OCI-LY1 (cell line): ENCODE measurements around the gene PLEKHA4.

ENCODE experiments used
- H2AFZ ChIP-seq: fragments of 200-600 bp; sonication (generic), shearing (Covaris generic); 2 replicates; pipeline ENCODE4 v1.6.0; 2014; ENCODE audit warnings: antibody characterized with exemption, mild to moderate bottlenecking, low read length
- H3F3A ChIP-seq: fragments of 200-600 bp; sonication (generic), shearing (Covaris generic); 2 replicates; pipeline ENCODE4 v1.6.0; 2014; ENCODE audit warnings: mild to moderate bottlenecking, antibody characterized with exemption, low read length, moderate library complexity; ENCODE audit not compliant: insufficient read depth
- H3K27ac ChIP-seq: fragments of 200-600 bp; sonication (generic); 2 replicates; pipeline ENCODE4 v1.5.1; 2014; ENCODE audit warnings: low read length, mixed run types, mild to moderate bottlenecking, low read depth; ENCODE audit not compliant: poor library complexity, severe bottlenecking
- H3K27me3 ChIP-seq: fragments of 200-600 bp; sonication (generic); 2 replicates; pipeline ENCODE4 v1.6.0; 2014; ENCODE audit warnings: antibody characterized with exemption, mild to moderate bottlenecking, low read length, moderate library complexity; ENCODE audit not compliant: insufficient read depth
- H3K36me3 ChIP-seq: fragments of 200-600 bp; sonication (generic); 2 replicates; pipeline ENCODE4 v1.6.1; 2014; ENCODE audit warnings: mild to moderate bottlenecking, antibody characterized with exemption, low read length, moderate library complexity, mixed read lengths; ENCODE audit not compliant: insufficient read depth
- H3K4me1 ChIP-seq: fragments of 200-600 bp; sonication (generic); 2 replicates; pipeline ENCODE4 v1.5.1; 2014; ENCODE audit warnings: mild to moderate bottlenecking, low read length, moderate library complexity; ENCODE audit not compliant: insufficient read depth, severe bottlenecking
- H3K4me2 ChIP-seq: fragments of 200-600 bp; sonication (generic), shearing (Covaris generic); 2 replicates; pipeline ENCODE4 v1.6.1; 2014; ENCODE audit warnings: low read length
- H3K4me3 ChIP-seq: fragments of 200-600 bp; sonication (generic); 2 replicates; pipeline ENCODE4 v1.5.1; 2014; ENCODE audit warnings: low read length, low read depth, mild to moderate bottlenecking, mixed read lengths; ENCODE audit not compliant: poor library complexity, severe bottlenecking
- H3K79me2 ChIP-seq: fragments of 200-600 bp; shearing (Covaris generic); 2 replicates; pipeline ENCODE4 v1.6.1; 2016; ENCODE audit warnings: mixed run types, low read length, mixed read lengths; ENCODE audit not compliant: insufficient read depth
- H3K9ac ChIP-seq: fragments of 200-600 bp; sonication (generic), shearing (Covaris generic); 2 replicates; pipeline ENCODE4 v1.6.1; 2014; ENCODE audit warnings: mild to moderate bottlenecking, low read length, mixed read lengths
- H3K9me2 ChIP-seq: fragments of 200-600 bp; sonication (generic), shearing (Covaris generic); 2 replicates; pipeline ENCODE4 v1.6.1; 2014; ENCODE audit warnings: low read depth, mild to moderate bottlenecking, low read length, mixed read lengths
- H3K9me3 ChIP-seq: fragments of 200-600 bp; shearing (Covaris generic); 2 replicates; pipeline ENCODE4 v1.6.1; 2014; ENCODE audit warnings: low read length, mixed read lengths
- H4K20me1 ChIP-seq: fragments of 200-600 bp; sonication (generic), shearing (Covaris generic); 2 replicates; pipeline ENCODE4 v1.6.0; 2016; ENCODE audit warnings: mild to moderate bottlenecking, low read length; ENCODE audit not compliant: insufficient read depth
- CTCF ChIP-seq: fragments of 200-600 bp; sonication (generic), shearing (Covaris generic); IDR thresholded peaks from 2 replicates; pipeline ENCODE4 v1.5.1; 2017; ENCODE audit warnings: mild to moderate bottlenecking, antibody characterized with exemption, low read length, moderate library complexity, mixed read lengths
- EZH2 ChIP-seq: fragments of 200-600 bp; sonication (generic), shearing (Covaris generic); IDR thresholded peaks from 2 replicates; pipeline ENCODE4 v1.8.0; 2017; ENCODE audit warnings: borderline replicate concordance, mixed run types, mild to moderate bottlenecking, antibody characterized with exemption, low read length, moderate library complexity, mixed read lengths

PLEKHA4 gene

DNA sequence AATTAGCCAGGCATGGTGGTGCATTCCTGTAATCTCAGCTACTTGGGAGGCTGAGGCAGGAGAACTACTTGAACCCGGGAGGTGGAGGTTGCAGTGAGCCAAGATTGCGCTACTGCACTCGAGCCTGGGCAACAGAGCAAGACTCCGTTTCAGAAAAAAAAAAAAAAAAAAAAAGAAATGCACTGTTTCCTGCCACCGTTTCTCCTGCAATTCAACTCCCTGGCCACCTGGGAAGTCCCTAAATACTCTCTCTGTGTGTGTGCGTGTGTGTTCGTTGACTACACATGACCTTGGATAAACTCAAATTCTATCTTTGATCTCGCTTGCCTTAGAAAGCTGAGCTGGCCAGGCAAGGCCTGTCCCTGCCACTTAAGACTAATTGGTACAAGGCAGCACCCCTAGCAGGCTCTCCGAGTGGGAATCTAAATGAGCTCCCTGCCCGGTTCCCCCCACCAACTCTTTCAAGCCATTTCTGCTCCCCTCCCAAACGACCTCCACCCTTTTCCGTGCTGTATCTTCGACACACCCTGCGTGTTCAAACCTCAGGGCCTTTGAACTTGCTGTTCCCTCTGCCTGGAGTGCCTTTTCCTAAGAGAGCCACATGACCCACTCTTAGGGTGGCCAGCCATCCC lies 52.4 kb downstream of the PLEKHA4 start:
- Histone ChIP-seq H3K36me3 (no peaks in the 10 kb centered on the region), H3F3A (no peaks in the 10 kb centered on the region), H3K4me1 (peaks cover 12% of the 10 kb centered on the region), H3K9ac (no peak overlapping the region), H3K27ac (no peak overlapping the region), H3K4me2 (no peak overlapping the region), H3K27me3 (no peaks in the 10 kb centered on the region), H3K79me2 (no peaks in the 10 kb centered on the region), H3K9me3 (no peaks in the 10 kb centered on the region), H3K4me3 (no peak overlapping the region), H3K9me2 (no peaks in the 10 kb centered on the region), H2AFZ (no peak overlapping the region), H4K20me1 (no peaks in the 10 kb centered on the region)
- TF ChIP-seq EZH2 (no peak), CTCF (no peak)

DNA sequence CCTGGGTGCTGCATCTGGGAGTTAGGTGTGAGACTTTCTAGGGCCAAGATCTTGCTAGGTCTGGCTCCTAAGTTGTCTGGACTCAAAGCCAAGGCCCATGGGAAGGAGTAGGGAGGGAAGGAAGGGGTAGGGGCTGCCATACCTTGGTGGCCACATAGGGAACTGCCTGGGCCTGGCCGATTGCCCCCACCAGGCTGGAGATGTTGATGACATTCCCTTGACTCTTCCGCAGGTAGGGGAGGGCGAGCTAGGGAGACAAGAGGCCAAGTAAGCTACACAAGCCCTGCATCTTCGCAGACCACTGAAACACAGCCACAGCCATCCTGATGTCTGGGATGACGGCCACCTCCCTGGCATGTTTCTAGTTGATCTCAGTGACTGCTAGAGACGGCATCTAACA lies 53.5 kb downstream of the PLEKHA4 start:
- TF ChIP-seq CTCF (no peak), EZH2 (no peak)
- H3K9ac ChIP-seq = no peak overlapping the region
- H2AFZ ChIP-seq = no peak overlapping the region
- H3K4me2 ChIP-seq = no peak overlapping the region
- H3K9me2 ChIP-seq = no peaks in the 10 kb centered on the region
- H3K27me3 ChIP-seq = no peaks in the 10 kb centered on the region
- no peak overlapping the region for H3K27ac ChIP-seq
- no peaks in the 10 kb centered on the region for H3K79me2 ChIP-seq
- H3K4me1 ChIP-seq = peaks cover 17% of the 10 kb centered on the region
- no peaks in the 10 kb centered on the region for H3K36me3 ChIP-seq
- H4K20me1 ChIP-seq = no peaks in the 10 kb centered on the region
- no peaks in the 10 kb centered on the region for H3F3A ChIP-seq
- H3K4me3 ChIP-seq = no peak overlapping the region
- no peaks in the 10 kb centered on the region for H3K9me3 ChIP-seq

GRCh38 chr19:48813123-48813913 lies 55.1 kb downstream of the PLEKHA4 start:
- TF ChIP-seq CTCF = peak; percentile 45
- TF ChIP-seq EZH2 = no peak
- no peaks in the 10 kb centered on the region for H3K9me2 ChIP-seq

More at GRCh38 chr19:48813123-48813913, 55.1 kb downstream of the PLEKHA4 start:
- no peak overlapping the region for H2AFZ ChIP-seq
- no peaks in the 10 kb centered on the region for H4K20me1 ChIP-seq
- H3K79me2 ChIP-seq = no peaks in the 10 kb centered on the region
- no peak overlapping the region for H3K4me3 ChIP-seq
- no peak overlapping the region for H3K9ac ChIP-seq
- H3K9me3 ChIP-seq = no peaks in the 10 kb centered on the region
- H3K4me2 ChIP-seq = no peak overlapping the region
- no peaks in the 10 kb centered on the region for H3K36me3 ChIP-seq
- H3K27ac ChIP-seq = no peak overlapping the region
- H3K4me1 ChIP-seq = peaks cover 21% of the 10 kb centered on the region
- H3K27me3 ChIP-seq = no peaks in the 10 kb centered on the region
- no peaks in the 10 kb centered on the region for H3F3A ChIP-seq
